Stimulated activated CD8-positive, alpha-beta memory T cell treated with anti-CD3 and anti-CD28 coated beads, Interleukin-7, amount 100 ng/mL, for 4 hours (primary cell): ENCODE data around the gene QRFP.

Experiments used
- DNase-seq, 2 donors: peaks; one replicate each; pipeline ENCODE4 v3.0.0-alpha.2; 2020; ENCODE audit warnings: low read depth in 2 of 2

The QRFP gene

GRCh38 chr9:130890870-130891687, 5.5 kb downstream of the QRFP start:
- DNase-seq, result no peak

- DNase-seq, result no peak
Measured at GRCh38 chr9:130890124-130890523, 6.5 kb downstream of the QRFP start.

GRCh38 chr9:130888146-130888885, 8.3 kb downstream of the QRFP start:
- DNase-seq, result no peak

- no peak for DNase-seq
Measured at GRCh38 chr9:130887494-130888144, 9.0 kb downstream of the QRFP start.

- no peak for DNase-seq
Measured at GRCh38 chr9:130886981-130887380, 9.6 kb downstream of the QRFP start.

GRCh38 chr9:130885484-130886375, 10.9 kb downstream of the QRFP start:
- DNase-seq, result no peak

- no peak for DNase-seq
Measured at GRCh38 chr9:130884542-130885483, 11.8 kb downstream of the QRFP start.

GRCh38 chr9:130884111-130884531, 12.5 kb downstream of the QRFP start:
- no peak for DNase-seq

GRCh38 chr9:130883479-130883878, 13.1 kb downstream of the QRFP start:
- DNase-seq, result no peak

- DNase-seq, result no peak
Measured at GRCh38 chr9:130882696-130883225, 13.9 kb downstream of the QRFP start.

- DNase-seq, result no peak
Measured at GRCh38 chr9:130881516-130881915, 15.1 kb downstream of the QRFP start.

GRCh38 chr9:130880599-130881220, 15.9 kb downstream of the QRFP start:
- no peak for DNase-seq

- DNase-seq, result no peak
Measured at GRCh38 chr9:130879863-130880411, 16.7 kb downstream of the QRFP start.

- no peak for DNase-seq
Measured at GRCh38 chr9:130878295-130878694, 18.3 kb downstream of the QRFP start.

GRCh38 chr9:130877300-130877699, 19.3 kb downstream of the QRFP start:
- DNase-seq, result no peak

- no peak for DNase-seq
Measured at GRCh38 chr9:130874783-130875182, 21.8 kb downstream of the QRFP start.

- no peak for DNase-seq
Measured at GRCh38 chr9:130873966-130874365, 22.6 kb downstream of the QRFP start.

GRCh38 chr9:130872912-130873503, 23.6 kb downstream of the QRFP start:
- no peak for DNase-seq

- no peak for DNase-seq
Measured at GRCh38 chr9:130872508-130872907, 24.1 kb downstream of the QRFP start.
